ENCODE data around the gene RAP2A.

RAP2A gene

GRCh38 chr13:97484301-97484700 lies 50.3 kb downstream of the RAP2A start:
- H3K27ac ChIP-seq: no peak overlapping the region
- TF ChIP-seq CTCF (conservative IDR thresholded peaks at IDR 0.05) (no peak), ZFX (IDR thresholded peaks at IDR 0.05) (no peak)

- TF ChIP-seq ZFX (IDR thresholded peaks at IDR 0.05) (no peak), CTCF (conservative IDR thresholded peaks at IDR 0.05) (no peak)
- H3K27ac ChIP-seq: no peak overlapping the region
Observed at GRCh38 chr13:97485320-97485719, 51.4 kb downstream of the RAP2A start.

GRCh38 chr13:97490702-97491307 lies 56.8 kb downstream of the RAP2A start:
- no peak overlapping the region for H3K27ac ChIP-seq
- TF ChIP-seq CTCF (conservative IDR thresholded peaks at IDR 0.05): no peak
- TF ChIP-seq ZFX (IDR thresholded peaks at IDR 0.05): no peak

GRCh38 chr13:97491452-97491851 lies 57.5 kb downstream of the RAP2A start:
- no peak for TF ChIP-seq CTCF (conservative IDR thresholded peaks at IDR 0.05)
- TF ChIP-seq ZFX (IDR thresholded peaks at IDR 0.05): no peak
- no peak overlapping the region for H3K27ac ChIP-seq

- no peak overlapping the region for H3K27ac ChIP-seq
- no peak for TF ChIP-seq ZFX (IDR thresholded peaks at IDR 0.05)
- TF ChIP-seq CTCF (conservative IDR thresholded peaks at IDR 0.05): no peak
Observed at GRCh38 chr13:97492257-97492656, 58.3 kb downstream of the RAP2A start.

GRCh38 chr13:97492684-97493371 lies 58.9 kb downstream of the RAP2A start:
- TF ChIP-seq ZFX (IDR thresholded peaks at IDR 0.05): no peak
- TF ChIP-seq CTCF (conservative IDR thresholded peaks at IDR 0.05): no peak
- H3K27ac ChIP-seq: no peak overlapping the region

GRCh38 chr13:97493456-97493855 lies 59.5 kb downstream of the RAP2A start:
- no peak overlapping the region for H3K27ac ChIP-seq
- TF ChIP-seq CTCF (conservative IDR thresholded peaks at IDR 0.05) (no peak), ZFX (IDR thresholded peaks at IDR 0.05) (no peak)

Measured in C4-2B (cell line).